ENCODE data around the gene PEX19. TPM values are rescaled to one million over a fixed set of nuclear protein-coding genes. Genes with fewer than 3 reads are reported as not detected.

The PEX19 gene
- polyA plus RNA-seq, 2 of the 4 experiments (the other 2 are of a cell fraction): 25.1 to 56.7 TPM

DNA sequence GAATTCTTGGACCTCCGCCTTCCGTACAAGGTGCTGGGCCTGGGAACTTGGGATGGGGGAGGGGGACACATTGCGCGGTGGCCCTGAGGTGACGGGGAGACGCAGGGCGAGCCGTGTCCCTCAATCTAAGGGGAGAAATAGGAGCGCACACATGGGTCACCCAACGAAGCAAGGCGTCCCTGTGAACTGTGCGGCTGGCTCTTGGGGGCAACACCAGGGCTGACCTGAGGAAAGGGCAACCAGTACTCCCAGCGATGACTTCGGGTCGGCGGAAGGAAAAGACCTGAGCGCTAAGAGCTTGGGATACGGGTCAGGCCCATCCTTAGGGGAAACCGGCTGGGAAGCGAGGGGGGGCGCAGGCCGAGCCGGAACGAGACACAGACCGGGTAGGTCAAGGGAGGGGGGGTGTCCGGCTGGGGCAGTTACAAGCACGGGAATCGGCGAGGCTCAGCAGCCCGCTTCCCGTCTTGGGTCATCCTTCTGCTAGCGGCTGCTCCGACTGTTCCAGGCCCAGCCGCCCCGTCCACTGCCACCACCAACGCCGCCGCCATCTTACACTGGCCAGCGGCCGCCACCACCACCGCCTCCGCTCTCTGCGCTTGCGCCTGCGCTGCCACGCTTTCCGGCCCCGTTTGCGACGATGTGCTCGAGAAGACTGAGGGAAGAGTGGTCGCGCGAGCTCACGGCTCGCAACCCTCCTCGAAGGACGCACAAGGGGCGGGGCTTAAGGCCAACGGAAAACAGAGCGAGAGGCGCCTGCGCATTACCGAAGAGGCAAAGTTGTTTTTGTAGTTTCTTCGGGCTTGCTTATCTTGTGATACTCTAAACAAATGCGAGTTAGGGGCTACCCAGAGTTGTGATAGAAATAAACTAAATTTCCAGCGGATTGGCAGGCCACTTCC, 22.8 kb downstream of the PEX19 start, which contains the start of gene DCAF8 (continued):
- TF ChIP-seq NPAS2 (CRISPR knock-in tag; IDR thresholded peaks at IDR 0.05; ENCODE audit: borderline replicate concordance) (no peak), HDAC2 (IDR thresholded peaks at IDR 0.05) (no peak), POLR2AphosphoS2 (conservative IDR thresholded peaks at IDR 0.05; ENCODE audit: low read length) (no peak), GATA3 (IDR thresholded peaks at IDR 0.05; ENCODE audit: borderline replicate concordance) (peak; percentile 71), NR3C1 (IDR thresholded peaks at IDR 0.05) (no peak), EHF (CRISPR knock-in tag; IDR thresholded peaks at IDR 0.05) (no peak), HMGXB4 (CRISPR knock-in tag; IDR thresholded peaks at IDR 0.05; ENCODE audit: borderline replicate concordance) (no peak), MAFK (IDR thresholded peaks at IDR 0.05; ENCODE audit: partially characterized antibody) (no peak), CTCF (IDR thresholded peaks at IDR 0.05) (no peak), POLR2A (IDR thresholded peaks at IDR 0.05; ENCODE audit: low read length) (peak; percentile 97), HOXB5 (CRISPR knock-in tag; IDR thresholded peaks at IDR 0.05) (peak; percentile 65; the same call in 1 of the 2 replicates), JUNB (IDR thresholded peaks at IDR 0.05) (no peak), RCOR1 (IDR thresholded peaks at IDR 0.05; ENCODE audit: low read depth, low read length) (no peak), ZFP36 (IDR thresholded peaks at IDR 0.05; ENCODE audit: borderline replicate concordance, partially characterized antibody) (no peak), RFX5 (IDR thresholded peaks at IDR 0.05) (no peak), BHLHE40 (IDR thresholded peaks at IDR 0.05; ENCODE audit: low read depth, low read length) (no peak), CHD2 (IDR thresholded peaks at IDR 0.05; ENCODE audit: low read length, partially characterized antibody) (peak; percentile 69), JUN (IDR thresholded peaks at IDR 0.05) (peak; percentile 58 to 94; a peak in 4 of 5 replicates), RARB (CRISPR knock-in tag; IDR thresholded peaks at IDR 0.05) (no peak), SMC3 (IDR thresholded peaks at IDR 0.05) (no peak), CBX2 (IDR thresholded peaks at IDR 0.05; ENCODE audit: borderline replicate concordance, low read depth) (no peak), TFCP2L1 (CRISPR knock-in tag; IDR thresholded peaks at IDR 0.05) (peak; percentile 84; the same call in 1 of the 2 replicates), HOXA7 (CRISPR knock-in tag; IDR thresholded peaks at IDR 0.05) (no peak), HES2 (IDR thresholded peaks at IDR 0.05) (no peak)
- TF ChIP-seq, protein P1, sequence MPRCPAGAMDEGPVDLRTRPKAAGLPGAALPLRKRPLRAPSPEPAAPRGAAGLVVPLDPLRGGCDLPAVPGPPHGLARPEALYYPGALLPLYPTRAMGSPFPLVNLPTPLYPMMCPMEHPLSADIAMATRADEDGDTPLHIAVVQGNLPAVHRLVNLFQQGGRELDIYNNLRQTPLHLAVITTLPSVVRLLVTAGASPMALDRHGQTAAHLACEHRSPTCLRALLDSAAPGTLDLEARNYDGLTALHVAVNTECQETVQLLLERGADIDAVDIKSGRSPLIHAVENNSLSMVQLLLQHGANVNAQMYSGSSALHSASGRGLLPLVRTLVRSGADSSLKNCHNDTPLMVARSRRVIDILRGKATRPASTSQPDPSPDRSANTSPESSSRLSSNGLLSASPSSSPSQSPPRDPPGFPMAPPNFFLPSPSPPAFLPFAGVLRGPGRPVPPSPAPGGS (IDR thresholded peaks at IDR 0.05): peak; percentile 77; the same call in 2 of the 3 replicates
- TF ChIP-seq, protein P2, sequence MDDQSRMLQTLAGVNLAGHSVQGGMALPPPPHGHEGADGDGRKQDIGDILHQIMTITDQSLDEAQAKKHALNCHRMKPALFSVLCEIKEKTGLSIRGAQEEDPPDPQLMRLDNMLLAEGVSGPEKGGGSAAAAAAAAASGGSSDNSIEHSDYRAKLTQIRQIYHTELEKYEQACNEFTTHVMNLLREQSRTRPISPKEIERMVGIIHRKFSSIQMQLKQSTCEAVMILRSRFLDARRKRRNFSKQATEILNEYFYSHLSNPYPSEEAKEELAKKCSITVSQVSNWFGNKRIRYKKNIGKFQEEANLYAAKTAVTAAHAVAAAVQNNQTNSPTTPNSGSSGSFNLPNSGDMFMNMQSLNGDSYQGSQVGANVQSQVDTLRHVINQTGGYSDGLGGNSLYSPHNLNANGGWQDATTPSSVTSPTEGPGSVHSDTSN (IDR thresholded peaks at IDR 0.05): peak; percentile 30; the same call in 1 of the 2 replicates
